HG03457 (cell line): Measurements from ENCODE around the gene TYMP.

ENCODE experiments used
- ATAC-seq: cut with Tn5 transposase; IDR thresholded peaks from one replicate; pipeline ENCODE4 v1.9.1; 2021; ENCODE audit warnings: moderate number of reproducible peaks; ENCODE audit not compliant: unreplicated experiment

Gene TYMP

GRCh38 chr22:50563413-50564160 is 33.8 kb upstream of the TYMP start:
- no peak for ATAC-seq

DNA sequence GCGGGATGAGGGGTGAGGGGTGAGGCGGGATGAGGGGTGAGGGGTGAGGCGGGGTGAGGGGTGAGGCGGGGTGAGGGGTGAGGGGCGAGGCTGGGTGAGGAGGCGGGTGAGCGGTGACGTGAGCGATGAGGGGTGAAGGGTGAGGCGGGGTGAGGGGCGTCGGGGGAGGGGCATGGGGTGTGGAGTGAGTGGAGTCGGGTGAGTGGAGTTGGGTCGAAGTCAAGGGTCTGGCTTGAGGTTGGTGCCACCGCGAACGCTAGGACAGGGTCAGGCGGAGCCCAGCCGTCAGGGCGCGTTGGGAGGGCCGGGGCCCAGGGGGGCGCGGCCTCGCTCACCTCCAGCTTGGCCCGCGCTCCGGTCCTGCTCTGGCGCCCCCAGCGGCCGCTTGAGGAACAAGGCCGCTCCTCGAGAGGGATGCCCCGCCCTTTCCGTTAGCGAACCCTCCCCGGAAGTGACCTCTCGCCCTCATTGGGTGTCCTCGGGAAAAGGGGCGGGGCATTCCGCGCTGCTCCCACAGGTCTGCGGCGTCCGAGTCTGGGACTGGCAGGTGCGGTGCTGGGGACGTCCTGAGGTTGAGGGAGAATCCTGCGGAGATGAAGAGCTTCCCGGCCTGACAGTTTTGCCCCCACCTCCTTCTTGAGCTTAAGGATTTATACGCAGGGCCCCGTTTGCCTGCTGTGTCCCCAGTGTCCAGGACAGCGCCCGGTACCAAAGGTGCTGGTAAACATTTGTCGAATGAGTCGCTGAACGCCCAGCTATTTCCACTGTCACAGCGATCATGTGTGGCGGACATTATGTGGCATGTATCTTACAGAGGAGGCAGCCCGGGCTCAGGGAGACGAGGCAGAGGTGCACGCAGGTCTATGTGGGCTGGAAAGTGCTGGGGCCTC is 33.0 kb upstream of the TYMP start, which contains the start of gene SYCE3:
TSS of gene SYCE3 (minus strand) at position 397 of the 890 bp plus-strand sequence. CDS start 6,514 bp downstream, outside the sequence.
- ATAC-seq, result peak; percentile 59

GRCh38 chr22:50561401-50562358 is 31.9 kb upstream of the TYMP start:
- ATAC-seq, result no peak

DNA sequence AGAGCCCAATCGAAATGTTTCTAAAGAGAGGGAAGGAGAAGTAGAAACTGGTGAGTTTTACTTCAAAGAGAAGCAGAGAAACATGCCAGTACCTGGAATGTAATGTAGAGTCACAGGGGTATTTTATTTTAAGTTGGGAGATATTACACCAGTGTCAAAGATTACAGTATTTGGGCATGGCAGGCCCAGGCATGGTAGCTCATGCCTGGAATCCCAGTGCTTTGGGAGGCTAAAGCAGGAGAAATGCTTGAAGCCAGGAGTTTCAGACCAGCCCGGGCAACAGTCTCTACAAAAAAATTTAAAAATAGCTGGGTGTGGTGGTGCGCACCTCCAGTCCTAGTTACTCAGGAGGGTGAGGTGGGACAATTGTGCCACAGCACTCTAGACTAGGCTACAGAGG is 30.2 kb upstream of the TYMP start:
- no peak for ATAC-seq

DNA sequence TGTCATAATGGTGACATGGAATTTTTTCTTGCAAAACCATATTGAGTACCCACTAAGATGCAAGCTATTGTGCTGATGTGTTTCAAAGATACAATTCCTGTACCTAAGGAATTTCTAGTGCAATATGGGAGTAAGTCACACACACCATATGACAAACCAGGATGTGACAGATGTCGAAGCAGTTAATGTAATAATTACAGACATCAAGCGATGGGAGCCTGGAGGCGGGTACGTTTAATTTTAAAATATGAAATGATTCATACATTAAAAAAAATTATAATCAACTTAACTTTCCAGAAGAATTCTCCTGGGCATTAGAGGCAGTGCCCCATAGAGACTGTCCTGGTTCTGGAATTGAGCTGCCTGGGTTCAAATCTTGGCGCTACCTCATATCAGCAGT is 26.9 kb upstream of the TYMP start:
- no peak for ATAC-seq

DNA sequence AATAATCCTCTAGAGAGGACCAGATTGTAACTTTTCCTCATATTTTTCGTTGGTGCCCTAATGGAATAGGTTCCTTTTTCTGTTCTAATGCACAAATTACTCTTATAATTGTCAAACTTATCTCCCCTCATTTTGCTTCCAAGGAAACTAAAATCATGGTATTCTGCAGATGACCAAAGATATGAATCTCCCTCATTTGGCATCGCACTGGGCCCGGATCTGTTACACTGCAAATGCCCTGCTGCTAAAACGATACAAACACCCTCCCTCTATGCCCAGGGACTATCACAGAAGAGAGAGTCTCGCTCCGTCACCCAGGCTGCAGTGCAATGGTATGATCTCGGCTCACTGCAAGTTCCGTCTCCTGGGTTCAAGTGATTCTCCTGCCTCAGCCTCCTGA is 23.5 kb upstream of the TYMP start:
- ATAC-seq, result no peak

- ATAC-seq, result no peak
Observed at GRCh38 chr22:50551160-50551752, 21.4 kb upstream of the TYMP start.

DNA sequence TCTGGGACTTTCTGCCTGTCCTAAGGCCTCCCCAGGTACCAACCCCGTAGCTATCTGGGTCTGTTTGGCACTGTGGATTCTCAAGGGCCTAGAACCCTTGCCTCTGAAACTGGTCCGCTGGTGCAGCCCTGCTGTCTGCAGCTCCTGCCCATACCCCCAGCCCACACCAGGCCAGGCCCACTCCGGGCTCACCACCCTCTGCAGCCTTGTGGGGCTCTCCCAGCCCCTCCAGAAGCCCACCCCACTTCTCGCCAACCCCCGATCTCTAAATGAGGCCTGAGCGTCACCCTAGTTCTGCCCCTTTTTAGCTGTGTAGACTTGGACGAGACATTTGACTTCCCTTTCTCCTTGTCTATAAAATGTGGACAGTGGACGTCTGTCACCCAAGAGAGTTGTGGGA is 20.6 kb upstream of the TYMP start:
- ATAC-seq, result no peak

- ATAC-seq, result no peak
Observed at GRCh38 chr22:50548921-50549790, 19.3 kb upstream of the TYMP start.

DNA sequence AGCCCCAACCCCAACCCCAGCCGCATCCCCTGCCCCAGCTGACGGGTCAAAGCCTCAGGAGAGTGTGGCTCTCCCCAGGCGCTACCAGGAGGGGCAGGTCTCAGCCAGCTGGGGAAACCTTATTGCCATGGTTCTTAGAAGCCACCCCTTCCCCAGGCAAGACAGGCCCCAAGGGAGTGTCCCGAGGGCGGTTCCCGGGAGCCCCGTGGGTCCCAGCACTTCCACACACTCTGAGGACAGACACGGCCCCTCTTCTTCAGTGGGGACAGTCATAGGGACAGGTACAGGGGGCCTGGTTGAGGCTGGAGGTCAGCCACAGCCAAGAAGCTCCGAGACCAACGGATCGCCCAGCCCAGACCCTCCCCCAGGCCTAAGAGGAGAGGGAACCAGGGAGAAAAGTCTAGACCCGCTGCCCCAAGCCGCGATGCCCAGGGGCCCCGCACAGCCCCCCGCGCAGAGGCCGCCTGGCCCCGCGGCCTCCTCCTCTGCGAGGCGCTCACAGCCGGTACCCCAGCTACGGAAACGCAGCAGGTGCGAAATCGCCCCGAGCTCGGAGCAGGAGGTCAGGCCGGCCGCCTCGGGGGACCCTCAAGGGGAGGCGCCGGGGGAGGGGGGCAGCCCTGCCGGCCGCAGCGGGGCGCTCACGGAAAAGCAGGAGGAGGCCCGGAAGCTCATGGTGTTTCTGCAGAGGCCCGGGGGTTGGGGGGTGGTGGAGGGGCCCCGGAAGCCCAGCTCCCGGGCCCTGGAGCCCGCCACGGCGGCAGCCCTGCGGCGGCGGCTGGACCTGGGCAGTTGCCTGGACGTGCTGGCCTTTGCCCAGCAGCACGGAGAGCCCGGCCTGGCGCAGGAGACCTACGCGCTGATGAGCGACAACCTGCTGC is 18.5 kb upstream of the TYMP start:
- ATAC-seq, result no peak

- ATAC-seq, result no peak
Observed at GRCh38 chr22:50547263-50547985, 17.6 kb upstream of the TYMP start.

DNA sequence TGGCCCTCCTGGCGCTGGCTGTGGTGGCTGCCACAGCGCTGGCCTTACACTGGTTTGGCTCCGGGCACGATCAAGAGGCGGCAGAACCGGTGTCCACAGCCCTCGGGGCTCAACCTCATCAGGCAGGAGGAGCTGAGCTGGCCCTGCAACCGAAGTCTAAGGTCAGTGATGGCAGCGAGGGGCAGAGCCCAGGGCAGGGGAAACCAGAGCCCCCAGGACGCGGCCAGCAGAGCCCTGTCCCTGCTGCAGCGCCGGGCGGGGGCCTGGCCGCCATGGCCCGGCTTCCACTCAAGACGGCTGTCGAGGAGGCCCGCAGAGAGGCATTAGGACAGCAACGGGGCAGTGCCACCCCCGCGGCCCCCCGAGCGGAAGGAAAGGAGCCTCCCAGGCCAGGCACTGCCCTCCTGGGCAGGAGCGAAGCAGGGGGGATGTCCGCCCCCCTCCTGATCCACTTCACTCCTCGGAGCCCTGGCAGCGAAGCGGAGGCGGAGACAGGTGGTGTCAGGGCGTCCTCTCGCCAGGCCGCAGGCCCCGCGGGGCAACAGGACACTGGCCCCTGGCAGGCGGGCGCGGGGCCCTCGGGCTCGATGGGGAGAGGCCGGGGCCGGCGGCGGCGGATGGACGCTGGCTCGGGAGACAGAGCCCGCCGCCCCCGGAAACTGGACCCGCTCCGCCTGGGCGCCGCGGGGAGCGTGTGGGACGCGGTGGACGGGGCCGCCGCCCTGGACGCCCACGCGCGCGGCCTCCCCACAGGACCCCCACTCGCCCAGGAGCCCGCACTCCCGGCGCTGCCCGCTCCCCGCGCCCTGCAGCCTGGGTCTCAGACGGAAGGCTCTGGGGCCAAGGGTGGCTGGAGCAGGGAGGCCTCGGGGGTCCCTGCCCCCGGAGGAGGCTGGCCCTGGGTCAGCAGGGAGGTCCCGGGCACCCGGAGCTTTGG is 16.8 kb upstream of the TYMP start:
- ATAC-seq, result no peak

DNA sequence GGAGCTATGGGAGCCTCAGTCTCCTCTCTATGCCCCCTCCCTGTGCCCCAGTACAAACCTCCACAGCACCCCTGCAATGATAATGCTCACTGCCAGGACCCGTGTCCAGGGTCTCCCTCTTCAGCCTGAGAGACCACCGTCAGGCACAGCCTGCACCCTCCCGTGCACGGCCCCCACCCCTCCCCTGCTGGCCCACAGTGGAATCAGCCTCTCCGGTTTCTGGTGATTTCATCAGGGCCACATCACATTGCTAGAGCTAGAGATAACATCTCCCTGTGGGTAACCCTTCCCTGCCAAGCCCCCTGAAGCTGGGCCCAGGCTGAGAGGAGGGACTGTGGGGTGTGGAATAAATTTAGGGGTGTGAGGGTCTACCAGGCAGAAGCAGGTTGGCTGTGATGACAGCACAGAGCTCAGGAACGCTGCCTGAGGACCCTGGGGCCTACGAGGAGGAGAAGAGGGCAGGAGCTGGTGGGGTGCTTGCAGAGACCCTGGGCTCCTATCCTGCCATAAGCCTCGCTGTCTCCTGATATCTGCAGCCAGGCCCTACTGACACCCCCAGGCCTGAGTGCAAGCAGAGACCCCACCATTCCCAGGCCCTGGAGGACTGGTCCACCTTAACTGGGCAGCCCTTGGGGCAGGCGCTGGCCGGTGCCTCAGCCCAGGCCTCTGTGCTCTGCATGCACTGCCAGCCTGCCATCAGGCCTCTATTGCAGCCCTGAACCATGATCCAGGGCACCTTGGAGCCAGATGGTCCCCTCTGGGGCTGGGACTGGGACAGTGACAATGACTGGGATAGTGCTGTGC is 15.9 kb upstream of the TYMP start, which contains the start of gene KLHDC7B:
TSS of gene KLHDC7B (plus strand) at position 378 of the 804 bp plus-strand sequence. CDS start at position 723, 345 bp downstream.
- ATAC-seq, result no peak

DNA sequence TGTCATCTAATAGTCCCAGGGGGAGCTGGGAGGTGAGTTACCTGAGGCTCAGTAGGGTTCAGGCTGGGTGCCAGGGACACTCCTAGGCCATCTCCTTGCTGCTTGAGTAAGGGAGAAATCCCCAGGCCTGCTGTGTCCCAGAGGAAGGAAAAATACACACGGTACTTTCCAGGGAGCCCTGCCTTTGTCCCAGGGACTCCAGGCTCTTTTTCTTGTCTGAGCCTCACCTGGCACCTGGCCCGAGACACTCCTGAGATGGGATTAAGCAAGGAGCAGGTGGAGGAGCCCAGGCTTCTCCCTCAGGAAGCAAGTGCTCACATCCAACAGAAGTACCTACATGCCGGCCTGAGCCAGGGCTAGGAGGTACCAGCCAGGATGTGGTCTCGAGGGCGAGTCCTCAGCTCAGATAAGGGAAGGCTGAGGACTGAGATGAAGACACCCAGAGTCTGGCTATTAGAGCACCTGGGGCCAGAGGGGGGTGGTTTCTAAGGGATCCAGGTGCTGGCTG is 15.0 kb upstream of the TYMP start:
- ATAC-seq, result no peak

DNA sequence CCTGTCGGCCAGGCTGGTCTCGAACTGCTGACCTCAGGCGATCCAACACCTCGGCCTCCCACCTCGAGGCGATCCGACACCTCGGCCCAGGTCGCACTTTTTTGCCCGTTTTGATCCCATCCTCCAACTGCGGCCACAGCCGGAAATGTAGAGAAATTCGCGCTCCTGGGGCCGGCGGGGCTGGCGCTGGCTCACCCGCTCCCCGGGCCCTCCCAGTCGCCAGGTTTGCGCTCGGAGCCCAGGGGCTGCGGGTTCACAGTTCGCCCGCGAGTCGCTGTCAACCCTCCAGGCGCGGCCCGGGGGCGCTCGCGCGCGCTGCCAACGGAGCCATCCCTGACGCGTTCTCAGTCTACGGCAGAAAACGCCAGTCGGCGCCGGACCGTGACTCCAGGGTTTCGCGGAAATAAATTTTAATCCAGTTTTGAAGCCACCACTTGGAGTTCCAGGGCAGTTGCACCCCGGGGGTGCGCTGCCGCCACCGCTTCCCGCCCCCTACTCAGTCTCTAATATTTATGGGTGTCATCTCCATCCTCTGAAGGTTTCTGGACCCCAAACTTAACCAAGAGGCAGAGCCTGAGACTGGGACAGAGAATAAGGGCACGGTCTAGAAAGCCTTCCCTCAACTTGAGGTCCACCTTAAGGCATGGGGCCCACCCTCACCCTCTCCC is 14.4 kb upstream of the TYMP start:
- ATAC-seq, result no peak
